ENCODE data around the gene RPH3AL.
A peak's percentile ranks its signal among the peaks of the same experiment; 100 is the strongest.

Gene RPH3AL

DNA sequence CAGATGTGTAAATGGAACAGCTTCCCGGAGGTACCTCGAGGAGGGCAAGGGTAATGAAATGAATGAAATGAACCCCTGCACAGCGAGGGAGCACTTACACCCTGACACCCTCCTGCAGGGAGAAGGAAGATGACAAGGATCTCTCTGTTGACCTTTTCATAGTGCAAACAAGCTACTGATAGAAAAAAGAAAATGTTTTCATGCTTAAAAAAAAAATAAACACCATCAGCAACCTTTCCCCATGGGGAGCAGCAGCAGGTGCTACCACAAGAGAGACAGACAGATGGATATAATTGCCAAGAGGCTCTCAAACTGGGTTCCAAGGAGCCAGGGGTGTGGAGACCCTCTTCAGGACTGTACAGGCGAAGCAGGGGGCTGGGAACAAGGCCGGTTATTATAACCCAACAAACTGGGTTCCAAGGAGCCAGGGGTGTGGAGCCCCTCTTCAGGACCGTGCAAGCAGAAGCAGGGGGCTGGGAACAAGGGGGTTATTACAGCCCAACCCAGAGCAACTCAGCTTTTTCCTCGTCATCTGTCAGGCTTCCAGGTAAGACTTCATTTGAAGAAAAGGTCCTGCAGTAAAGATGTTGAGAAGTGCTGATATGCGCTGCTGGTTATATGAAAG is 718 bp upstream of the RPH3AL start:
- no peaks in the 10 kb centered on the region for H3K36me3 ChIP-seq (ENCODE audit: control insufficient read depth in 4 of 4, insufficient read depth in 4 of 4, low read length in 3 of 4)
- H3K27me3 ChIP-seq (replicated peaks in 2 of 5; ENCODE audit: control insufficient read depth in 4 of 5, insufficient read depth in 5 of 5, low read length in 4 of 5) = no peaks in the 10 kb centered on the region
- peak overlapping the region in 2 of 7 experiments; percentile 20 to 38 for H3K4me3 ChIP-seq (ENCODE audit: control insufficient read depth in 1 of 7, extremely low read depth in 1 of 7, insufficient read depth in 4 of 7, low read depth in 2 of 7, low read length in 6 of 7)
- no peak overlapping the region for H3K27ac ChIP-seq (ENCODE audit: insufficient read depth in 1 of 2, low read depth in 1 of 2, low read length in 2 of 2, poor library complexity in 1 of 2, severe bottlenecking in 2 of 2)
- ChIA-PET POLR2A (interaction anchor here (1.2 kb wide), 1 partner anchor 31 kb away, joined by 6 read pairs; no protein-coding TSS in a partner anchor), CTCF (interaction anchor here (1.0 to 2.7 kb wide), 4 partner anchors 11 to 147 kb away, joined by 3 to 6 read pairs (median 4); no protein-coding TSS in a partner anchor)
- peaks cover 0 to 8% (median 0%) of the 10 kb centered on the region in 5 experiments for H3K9me3 ChIP-seq (ENCODE audit: control extremely low read depth in 1 of 5, control insufficient read depth in 4 of 5, insufficient read depth in 2 of 5, low read depth in 1 of 5, low read length in 4 of 5)
- H3K4me1 ChIP-seq (ENCODE audit: control extremely low read depth in 1 of 4, control insufficient read depth in 4 of 4, insufficient read depth in 4 of 4, low read length in 3 of 4) = peaks cover 2 to 60% (median 47%) of the 10 kb centered on the region in 4 experiments
- DNase-seq = no peak
- 54% methylated on average over 4 of the region's 8 CpGs for WGBS (ENCODE audit: insufficient coverage)

GRCh38 chr17:351875-352420 is 659 bp downstream of the RPH3AL start:
- Histone ChIP-seq H3K4me3 (ENCODE audit: control insufficient read depth in 1 of 7, extremely low read depth in 1 of 7, insufficient read depth in 4 of 7, low read depth in 2 of 7, low read length in 6 of 7) (no peak overlapping the region), H3K27me3 (replicated peaks in 2 of 5; ENCODE audit: control insufficient read depth in 4 of 5, insufficient read depth in 5 of 5, low read length in 4 of 5) (no peaks in the 10 kb centered on the region), H3K36me3 (ENCODE audit: control insufficient read depth in 4 of 4, insufficient read depth in 4 of 4, low read length in 3 of 4) (no peaks in the 10 kb centered on the region), H3K27ac (ENCODE audit: insufficient read depth in 1 of 2, low read depth in 1 of 2, low read length in 2 of 2, poor library complexity in 1 of 2, severe bottlenecking in 2 of 2) (peak overlapping the region in 1 of 2 experiments; percentile 45), H3K4me1 (ENCODE audit: control extremely low read depth in 1 of 4, control insufficient read depth in 4 of 4, insufficient read depth in 4 of 4, low read length in 3 of 4) (peaks cover 4 to 65% (median 46%) of the 10 kb centered on the region in 4 experiments), H3K9me3 (ENCODE audit: control extremely low read depth in 1 of 5, control insufficient read depth in 4 of 5, insufficient read depth in 2 of 5, low read depth in 1 of 5, low read length in 4 of 5) (peaks cover 0 to 8% (median 0%) of the 10 kb centered on the region in 5 experiments)
- peak in 2 of 3 donors; percentile 25 to 35 for DNase-seq
- CTCF ChIA-PET = interaction anchor here (1.7 kb wide), 1 partner anchor 12 kb away, joined by 4 read pairs; no protein-coding TSS in a partner anchor
- POLR2A ChIA-PET = no interaction called here
- WGBS (ENCODE audit: insufficient coverage) = 88% methylated on average over 17 of the region's 19 CpGs

DNA sequence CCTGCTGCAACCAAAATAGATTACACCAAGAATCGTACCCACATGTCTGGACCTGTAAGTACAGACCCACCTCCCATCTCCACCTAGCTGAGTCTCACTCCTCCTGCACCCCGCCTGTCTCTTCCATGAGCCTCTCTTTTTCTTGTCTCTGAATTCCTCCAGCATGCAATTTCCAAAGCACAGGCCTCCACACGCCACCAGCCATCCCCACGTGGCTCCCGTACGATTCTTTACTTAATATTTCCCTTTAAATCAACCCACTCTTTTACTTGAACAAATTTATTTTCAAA is 1.2 kb downstream of the RPH3AL start:
- Histone ChIP-seq H3K36me3 (ENCODE audit: control insufficient read depth in 4 of 4, insufficient read depth in 4 of 4, low read length in 3 of 4) (no peaks in the 10 kb centered on the region), H3K9me3 (ENCODE audit: control extremely low read depth in 1 of 5, control insufficient read depth in 4 of 5, insufficient read depth in 2 of 5, low read depth in 1 of 5, low read length in 4 of 5) (peaks cover 0 to 4% (median 0%) of the 10 kb centered on the region in 5 experiments), H3K4me3 (ENCODE audit: control insufficient read depth in 1 of 7, extremely low read depth in 1 of 7, insufficient read depth in 4 of 7, low read depth in 2 of 7, low read length in 6 of 7) (peak overlapping the region in 1 of 7 experiments; percentile 1), H3K4me1 (ENCODE audit: control extremely low read depth in 1 of 4, control insufficient read depth in 4 of 4, insufficient read depth in 4 of 4, low read length in 3 of 4) (peaks cover 4 to 65% (median 46%) of the 10 kb centered on the region in 4 experiments), H3K27me3 (replicated peaks in 2 of 5; ENCODE audit: control insufficient read depth in 4 of 5, insufficient read depth in 5 of 5, low read length in 4 of 5) (no peaks in the 10 kb centered on the region), H3K27ac (ENCODE audit: insufficient read depth in 1 of 2, low read depth in 1 of 2, low read length in 2 of 2, poor library complexity in 1 of 2, severe bottlenecking in 2 of 2) (no peak overlapping the region)
- ChIA-PET CTCF (interaction anchor here (1.1 to 1.4 kb wide), 3 partner anchors 13 to 158 kb away, joined by 3 to 4 read pairs (median 4); no protein-coding TSS in a partner anchor), POLR2A (no interaction called here)
- peak in 1 of 3 donors; percentile 22 for DNase-seq
- 78% methylated on average over 6 of the region's 6 CpGs for WGBS (ENCODE audit: insufficient coverage)

- Histone ChIP-seq H3K27ac (ENCODE audit: insufficient read depth in 1 of 2, low read depth in 1 of 2, low read length in 2 of 2, poor library complexity in 1 of 2, severe bottlenecking in 2 of 2) (peak overlapping the region in 1 of 2 experiments; percentile 14), H3K27me3 (replicated peaks in 2 of 5; ENCODE audit: control insufficient read depth in 4 of 5, insufficient read depth in 5 of 5, low read length in 4 of 5) (no peaks in the 10 kb centered on the region), H3K4me1 (ENCODE audit: control extremely low read depth in 1 of 4, control insufficient read depth in 4 of 4, insufficient read depth in 4 of 4, low read length in 3 of 4) (peaks cover 4 to 65% (median 46%) of the 10 kb centered on the region in 4 experiments), H3K36me3 (ENCODE audit: control insufficient read depth in 4 of 4, insufficient read depth in 4 of 4, low read length in 3 of 4) (no peaks in the 10 kb centered on the region), H3K9me3 (ENCODE audit: control extremely low read depth in 1 of 5, control insufficient read depth in 4 of 5, insufficient read depth in 2 of 5, low read depth in 1 of 5, low read length in 4 of 5) (peaks cover 0 to 4% (median 0%) of the 10 kb centered on the region in 5 experiments), H3K4me3 (ENCODE audit: control insufficient read depth in 1 of 7, extremely low read depth in 1 of 7, insufficient read depth in 4 of 7, low read depth in 2 of 7, low read length in 6 of 7) (peak overlapping the region in 2 of 7 experiments; percentile 1 to 42)
- ChIA-PET CTCF (interaction anchor here (0.7 to 1.4 kb wide), 7 partner anchors 12 to 157 kb away, joined by 3 to 4 read pairs (median 3); no protein-coding TSS in a partner anchor), POLR2A (interaction anchor here (0.8 to 1.4 kb wide), 4 partner anchors 17 to 46 kb away, joined by 3 to 4 read pairs (median 3); no protein-coding TSS in a partner anchor)
- WGBS (ENCODE audit: insufficient coverage) = 30% methylated on average over 7 of the region's 8 CpGs
- DNase-seq = peak; percentile 84 to 94 (median 93)
Measured at GRCh38 chr17:350706-351448, 1.7 kb downstream of the RPH3AL start.

- H3K36me3 ChIP-seq (ENCODE audit: control insufficient read depth in 4 of 4, insufficient read depth in 4 of 4, low read length in 3 of 4) = no peaks in the 10 kb centered on the region
- ChIA-PET CTCF (interaction anchor here (1.3 kb wide), 1 partner anchor 13 kb away, joined by 3 read pairs; no protein-coding TSS in a partner anchor), POLR2A (interaction anchor here (1.2 to 1.4 kb wide), 2 partner anchors 24 to 45 kb away, joined by 3 read pairs; no protein-coding TSS in a partner anchor)
- H3K27me3 ChIP-seq (replicated peaks in 2 of 5; ENCODE audit: control insufficient read depth in 4 of 5, insufficient read depth in 5 of 5, low read length in 4 of 5) = no peaks in the 10 kb centered on the region
- H3K9me3 ChIP-seq (ENCODE audit: control extremely low read depth in 1 of 5, control insufficient read depth in 4 of 5, insufficient read depth in 2 of 5, low read depth in 1 of 5, low read length in 4 of 5) = no peaks in the 10 kb centered on the region
- H3K4me1 ChIP-seq (ENCODE audit: control extremely low read depth in 1 of 4, control insufficient read depth in 4 of 4, insufficient read depth in 4 of 4, low read length in 3 of 4) = peaks cover 4 to 65% (median 52%) of the 10 kb centered on the region in 4 experiments
- no peak overlapping the region for H3K4me3 ChIP-seq (ENCODE audit: control insufficient read depth in 1 of 7, extremely low read depth in 1 of 7, insufficient read depth in 4 of 7, low read depth in 2 of 7, low read length in 6 of 7)
- H3K27ac ChIP-seq (ENCODE audit: insufficient read depth in 1 of 2, low read depth in 1 of 2, low read length in 2 of 2, poor library complexity in 1 of 2, severe bottlenecking in 2 of 2) = peak overlapping the region in 1 of 2 experiments; percentile 29
- WGBS (ENCODE audit: insufficient coverage) = 100% methylated on average over 1 of the region's 3 CpGs
- DNase-seq = no peak
Measured at GRCh38 chr17:349666-350065, 2.9 kb downstream of the RPH3AL start.

DNA sequence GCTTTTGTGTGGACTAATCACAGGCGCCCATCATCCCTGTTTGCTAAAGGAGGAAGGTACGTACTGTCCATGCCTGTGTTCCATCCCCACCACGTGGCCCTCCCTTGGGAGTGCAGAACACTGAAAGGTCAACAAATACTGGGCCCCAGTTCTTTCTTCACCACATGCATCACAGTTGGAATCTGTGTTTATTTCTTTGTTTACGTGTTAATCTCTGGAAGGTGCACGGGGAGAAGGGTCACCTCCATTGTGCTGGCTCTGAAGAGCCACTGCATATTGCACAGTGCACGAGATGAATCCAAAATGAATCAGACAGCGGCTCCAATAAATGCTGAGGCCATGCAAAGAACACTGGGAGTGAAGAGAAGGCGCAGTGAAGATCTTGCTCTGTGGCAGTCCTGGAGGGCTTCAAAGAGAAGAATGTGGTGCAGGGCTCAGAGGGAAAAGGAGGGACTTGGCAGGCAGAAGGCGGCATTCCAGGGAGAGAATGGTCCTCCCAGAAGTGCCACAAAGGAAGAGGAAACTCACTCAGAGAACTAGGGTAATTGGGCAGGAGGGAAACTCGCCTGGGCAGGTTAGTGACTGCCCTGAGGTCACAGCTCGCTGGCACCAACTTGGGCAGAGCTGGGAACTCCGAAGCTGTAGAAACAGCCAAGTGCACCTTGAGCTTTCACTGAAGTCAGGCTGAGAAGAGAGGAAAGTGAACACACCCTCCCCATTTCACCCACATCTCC is 3.7 kb downstream of the RPH3AL start:
- no peaks in the 10 kb centered on the region for H3K27me3 ChIP-seq (replicated peaks in 2 of 5; ENCODE audit: control insufficient read depth in 4 of 5, insufficient read depth in 5 of 5, low read length in 4 of 5)
- H3K36me3 ChIP-seq (ENCODE audit: control insufficient read depth in 4 of 4, insufficient read depth in 4 of 4, low read length in 3 of 4) = no peaks in the 10 kb centered on the region
- no peak overlapping the region for H3K27ac ChIP-seq (ENCODE audit: insufficient read depth in 1 of 2, low read depth in 1 of 2, low read length in 2 of 2, poor library complexity in 1 of 2, severe bottlenecking in 2 of 2)
- peaks cover 4 to 65% (median 52%) of the 10 kb centered on the region in 4 experiments for H3K4me1 ChIP-seq (ENCODE audit: control extremely low read depth in 1 of 4, control insufficient read depth in 4 of 4, insufficient read depth in 4 of 4, low read length in 3 of 4)
- POLR2A ChIA-PET = no interaction called here
- DNase-seq = no peak
- H3K9me3 ChIP-seq (ENCODE audit: control extremely low read depth in 1 of 5, control insufficient read depth in 4 of 5, insufficient read depth in 2 of 5, low read depth in 1 of 5, low read length in 4 of 5) = no peaks in the 10 kb centered on the region
- CTCF ChIA-PET = no interaction called here
- WGBS (ENCODE audit: insufficient coverage) = 94% methylated on average over 11 of the region's 12 CpGs
- H3K4me3 ChIP-seq (ENCODE audit: control insufficient read depth in 1 of 7, extremely low read depth in 1 of 7, insufficient read depth in 4 of 7, low read depth in 2 of 7, low read length in 6 of 7) = no peak overlapping the region

Measured in common myeloid progenitor, CD34-positive (primary cell).